Suprapubic skin (tissue), 4 donors: ENCODE results near the gene PLXNA4. TPM values are rescaled to one million over a fixed set of nuclear protein-coding genes. Genes with fewer than 3 reads are reported as not detected.

Experiments used
- DNase-seq, 2 donors: peaks; one replicate each; pipeline ENCODE4 v3.0.0-alpha.2; 2019; ENCODE audit warnings: low spot score in 2 of 2
- H3K27ac ChIP-seq: fragments of 200-600 bp; sonication (generic); one replicate; pipeline ENCODE4 v1.5.1; 2019
- H3K27me3 ChIP-seq: fragments of 200-600 bp; sonication (generic); one replicate; pipeline ENCODE4 v1.5.1; 2019
- H3K36me3 ChIP-seq: fragments of 200-600 bp; sonication (generic); one replicate; pipeline ENCODE4 v1.5.1; 2019
- H3K4me1 ChIP-seq: fragments of 200-600 bp; sonication (generic); one replicate; pipeline ENCODE4 v1.5.1; 2019
- H3K4me3 ChIP-seq: fragments of 200-600 bp; sonication (generic); one replicate; pipeline ENCODE4 v1.5.1; 2019; ENCODE audit warnings: mild to moderate bottlenecking
- H3K9me3 ChIP-seq: fragments of 200-600 bp; sonication (generic); one replicate; pipeline ENCODE4 v1.5.1; 2019
- CTCF ChIP-seq, 2 donors: fragments of 200-600 bp in 1 of 2; fragments of 450-650 bp in 1 of 2; sonication (generic) in 1 of 2; IDR thresholded peaks; one replicate each; pipeline ENCODE4 v1.5.1; 2016 to 2019; ENCODE audit warnings: antibody characterized with exemption in 2 of 2, mild to moderate bottlenecking in 1 of 2, moderate library complexity in 1 of 2
- EP300 ChIP-seq: sonication (generic); formaldehyde crosslinking; IDR thresholded peaks from one replicate; pipeline ENCODE4 v1.6.1; 2017; ENCODE audit warnings: antibody characterized with exemption
- POLR2A ChIP-seq, 2 donors: fragments of 450-650 bp; IDR thresholded peaks; one replicate each; pipeline ENCODE4 v1.6.1; 2017; ENCODE audit warnings: antibody characterized with exemption in 2 of 2, mild to moderate bottlenecking in 2 of 2, moderate library complexity in 2 of 2
- POLR2AphosphoS5 ChIP-seq, 3 donors: sonication (generic); formaldehyde crosslinking; IDR thresholded peaks; one replicate each; pipeline ENCODE4 v1.6.1; 2017; ENCODE audit warnings: antibody characterized with exemption in 3 of 3
- WGBS: methylation state at CpG from one replicate; pipeline ENCODE4 v1.1.5; 2018; 5-methylcytosine and 5-hydroxymethylcytosine counted together
- total RNA-seq, 4 donors: library from RNA; depleted of rRNA; stranded (reverse); fragments of >200 nt; gene quantifications; one replicate each; pipeline ENCODE4 v1.1.0, GENCODE V29; 2016

PLXNA4 gene
- total RNA-seq, 4 donors from 2014 or later, result 5.4 to 10.7 (median 7.1) TPM

GRCh38 chr7:132326878-132327589, 249.2 kb downstream of the PLXNA4 start:
- Histone ChIP-seq H3K9me3 (no peaks in the 10 kb centered on the region), H3K27me3 (peaks cover 17% of the 10 kb centered on the region), H3K36me3 (no peaks in the 10 kb centered on the region), H3K27ac (no peak overlapping the region), H3K4me3 (no peak overlapping the region), H3K4me1 (no peaks in the 10 kb centered on the region)
- DNase-seq, result no peak
- WGBS, result 89% methylated on average over 1 of the region's 1 CpG
- TF ChIP-seq EP300 (no peak), POLR2A (IDR thresholded peaks at IDR 0.05) (no peak), CTCF (IDR thresholded peaks at IDR 0.05) (no peak), POLR2AphosphoS5 (IDR thresholded peaks at IDR 0.05) (no peak)

- peaks cover 39% of the 10 kb centered on the region for H3K27me3 ChIP-seq
- no peak for TF ChIP-seq CTCF (IDR thresholded peaks at IDR 0.05)
- TF ChIP-seq POLR2A (IDR thresholded peaks at IDR 0.05), result no peak
- TF ChIP-seq EP300, result no peak
- no peak for TF ChIP-seq POLR2AphosphoS5 (IDR thresholded peaks at IDR 0.05)
- no peak overlapping the region for H3K4me3 ChIP-seq
- H3K27ac ChIP-seq, result no peak overlapping the region
- H3K9me3 ChIP-seq, result no peaks in the 10 kb centered on the region
- WGBS, result 60% methylated on average over 3 of the region's 3 CpGs
- H3K4me1 ChIP-seq, result peaks cover 10% of the 10 kb centered on the region
- no peaks in the 10 kb centered on the region for H3K36me3 ChIP-seq
- DNase-seq, result no peak
Measured at GRCh38 chr7:132322970-132323369, 253.3 kb downstream of the PLXNA4 start.

- no peak for DNase-seq
- Histone ChIP-seq H3K4me1 (peaks cover 10% of the 10 kb centered on the region), H3K4me3 (no peak overlapping the region), H3K27me3 (peaks cover 37% of the 10 kb centered on the region), H3K36me3 (no peaks in the 10 kb centered on the region), H3K27ac (no peak overlapping the region), H3K9me3 (no peaks in the 10 kb centered on the region)
- 59% methylated on average over 6 of the region's 6 CpGs for WGBS
- TF ChIP-seq POLR2AphosphoS5 (IDR thresholded peaks at IDR 0.05) (no peak), POLR2A (IDR thresholded peaks at IDR 0.05) (no peak), CTCF (IDR thresholded peaks at IDR 0.05) (no peak), EP300 (no peak)
Measured at GRCh38 chr7:132321387-132321786, 254.9 kb downstream of the PLXNA4 start.

GRCh38 chr7:132319481-132319880, 256.8 kb downstream of the PLXNA4 start:
- Histone ChIP-seq H3K36me3 (no peaks in the 10 kb centered on the region), H3K27ac (no peak overlapping the region), H3K4me1 (peaks cover 10% of the 10 kb centered on the region), H3K27me3 (peaks cover 29% of the 10 kb centered on the region), H3K4me3 (no peak overlapping the region), H3K9me3 (no peaks in the 10 kb centered on the region)
- 60% methylated on average over 6 of the region's 6 CpGs for WGBS
- no peak for TF ChIP-seq EP300
- TF ChIP-seq POLR2AphosphoS5 (IDR thresholded peaks at IDR 0.05), result no peak
- TF ChIP-seq POLR2A (IDR thresholded peaks at IDR 0.05), result no peak
- TF ChIP-seq CTCF (IDR thresholded peaks at IDR 0.05), result no peak
- DNase-seq, result no peak

GRCh38 chr7:132318352-132319318, 257.6 kb downstream of the PLXNA4 start:
- Histone ChIP-seq H3K9me3 (no peaks in the 10 kb centered on the region), H3K4me3 (no peak overlapping the region), H3K27ac (no peak overlapping the region), H3K36me3 (no peaks in the 10 kb centered on the region), H3K27me3 (peaks cover 29% of the 10 kb centered on the region), H3K4me1 (peaks cover 10% of the 10 kb centered on the region)
- TF ChIP-seq EP300, result no peak
- peak; percentile 79 to 87 for TF ChIP-seq CTCF (IDR thresholded peaks at IDR 0.05)
- WGBS, result 10% methylated on average over 14 of the region's 20 CpGs
- peak; percentile 89 to 92 for DNase-seq
